Activated naive CD4-positive, alpha-beta T cell treated with anti-CD3 and anti-CD28 coated beads, Interleukin-2, amount 50 U/mL, for 16 hours (primary cell): ENCODE data around the gene FCMR.

Experiments used
- DNase-seq: peaks from one replicate; pipeline ENCODE4 v3.0.0-alpha.2; 2020

FCMR gene

GRCh38 chr1:206922524-206922923, 783 bp upstream of the FCMR start:
- DNase-seq = no peak

- DNase-seq = no peak
Measured at GRCh38 chr1:206918076-206918475, 3.7 kb downstream of the FCMR start.

GRCh38 chr1:206916000-206916709, 5.6 kb downstream of the FCMR start:
- DNase-seq = no peak

GRCh38 chr1:206915030-206915735, 6.6 kb downstream of the FCMR start:
- DNase-seq = no peak

GRCh38 chr1:206913766-206914537, 7.8 kb downstream of the FCMR start:
- no peak for DNase-seq

- DNase-seq = peak; percentile 57
Measured at GRCh38 chr1:206912445-206913095, 9.2 kb downstream of the FCMR start.

- no peak for DNase-seq
Measured at GRCh38 chr1:206911064-206911663, 10.6 kb downstream of the FCMR start.

GRCh38 chr1:206909883-206910318, 11.8 kb downstream of the FCMR start:
- DNase-seq = no peak

GRCh38 chr1:206909161-206909882, 12.4 kb downstream of the FCMR start:
- peak; percentile 57 for DNase-seq

GRCh38 chr1:206908038-206908437, 13.7 kb downstream of the FCMR start:
- no peak for DNase-seq

- DNase-seq = no peak
Measured at GRCh38 chr1:206907304-206907991, 14.3 kb downstream of the FCMR start.

GRCh38 chr1:206905295-206906164, 16.2 kb downstream of the FCMR start:
- DNase-seq = peak; percentile 60

GRCh38 chr1:206904423-206905142, 17.2 kb downstream of the FCMR start:
- DNase-seq = no peak

- DNase-seq = no peak
Measured at GRCh38 chr1:206903687-206904086, 18.1 kb downstream of the FCMR start.

- DNase-seq = no peak
Measured at GRCh38 chr1:206902702-206903101, 19.0 kb downstream of the FCMR start.

- DNase-seq = no peak
Measured at GRCh38 chr1:206901944-206902343, 19.8 kb downstream of the FCMR start.

GRCh38 chr1:206900149-206900548, 21.6 kb downstream of the FCMR start:
- no peak for DNase-seq

GRCh38 chr1:206899717-206900116, 22.0 kb downstream of the FCMR start:
- DNase-seq = no peak

GRCh38 chr1:206898915-206899431, 22.8 kb downstream of the FCMR start:
- no peak for DNase-seq
